ENCODE measurements around the gene DHX35.
"Not testable (repeated sequence)": the region's sequence is repeated elsewhere in the genome, so short reads cannot be mapped to it uniquely, and the experiment has no call there.

Gene DHX35

DNA sequence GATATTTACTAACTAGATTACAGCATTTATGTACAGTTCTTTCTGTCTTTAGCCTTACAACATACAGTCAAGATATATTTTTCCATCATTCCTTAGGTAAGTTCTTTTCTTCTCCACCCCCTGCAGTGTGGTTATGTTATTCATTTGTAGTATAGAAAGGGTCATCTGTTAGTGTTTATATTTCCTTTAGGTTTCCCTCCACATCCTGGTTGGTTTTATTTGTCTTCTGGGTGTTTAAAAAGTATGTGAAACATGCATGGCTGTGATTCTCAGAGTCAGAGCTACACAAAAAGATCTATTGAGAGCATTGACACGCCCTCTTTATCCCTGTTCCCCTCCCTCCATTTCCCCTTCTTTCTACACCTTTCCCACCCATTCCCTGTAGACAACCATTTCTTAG is 20.1 kb downstream of the DHX35 start:
- DNase-seq, result no peak

DNA sequence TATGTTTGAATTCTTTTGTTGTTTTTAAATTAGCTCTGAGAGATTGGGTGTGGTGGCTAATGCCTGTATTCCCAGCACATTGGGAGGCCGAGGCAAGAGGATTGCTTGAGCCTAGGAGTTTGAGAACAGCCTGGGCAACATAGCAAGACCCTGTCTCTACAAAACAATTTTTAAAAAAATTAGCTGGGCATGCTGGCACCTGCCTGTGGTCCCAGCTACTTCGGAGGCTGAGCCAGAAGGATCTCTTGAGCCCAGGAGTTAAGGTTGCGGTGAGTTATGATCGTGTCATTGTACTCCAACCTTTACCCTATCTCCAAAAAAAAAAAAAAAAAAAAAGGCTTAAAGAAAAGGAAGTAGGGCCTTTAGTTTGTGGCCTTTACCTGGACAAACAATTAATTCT is 22.9 kb downstream of the DHX35 start:
- no peak for DNase-seq

DNA sequence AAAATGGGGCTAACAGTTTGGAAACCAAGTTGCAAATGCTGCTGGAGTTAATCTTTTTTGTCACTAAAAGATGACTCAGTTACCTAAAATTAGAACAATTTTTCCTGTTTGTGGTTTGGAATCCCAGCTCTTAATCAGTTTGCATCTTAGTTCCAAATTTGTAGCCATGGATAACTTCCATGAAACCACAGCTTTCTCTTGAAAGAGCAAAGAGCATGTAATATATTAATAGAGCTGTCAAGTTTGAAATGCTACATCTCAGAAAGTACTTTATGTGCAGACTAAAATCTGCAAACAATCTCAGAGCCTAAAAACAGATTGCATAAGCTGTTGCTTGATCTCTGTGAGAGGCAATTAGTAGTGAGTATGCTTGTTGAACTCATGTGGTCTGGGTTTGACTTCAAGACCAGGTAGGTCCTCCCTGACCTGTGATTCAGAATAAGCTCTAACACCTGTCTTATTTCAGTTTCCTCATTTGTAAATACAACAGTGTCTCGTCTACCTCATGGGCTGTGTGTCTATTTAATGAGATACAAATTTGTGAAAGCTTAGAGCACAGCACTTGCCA is 23.5 kb downstream of the DHX35 start:
- no peak for DNase-seq

DNA sequence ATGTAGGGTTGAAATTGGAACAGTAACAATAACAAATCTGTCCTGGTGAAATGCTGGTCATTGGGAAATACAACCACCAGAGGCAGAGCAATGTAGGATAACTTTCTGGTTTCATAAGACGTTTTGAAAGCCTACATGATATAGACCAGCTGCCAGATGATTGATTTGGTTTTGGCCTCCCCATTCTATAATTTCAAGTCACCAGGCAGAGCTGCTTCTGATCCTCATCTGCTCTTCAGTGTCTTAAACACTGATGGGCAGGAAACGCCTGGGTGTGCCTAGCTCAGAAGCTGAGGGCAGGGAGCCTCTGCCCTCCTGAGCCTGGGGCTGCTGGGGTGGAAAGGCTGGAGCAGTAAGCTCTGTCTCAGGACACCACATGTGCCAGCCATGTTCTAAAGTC is 24.5 kb downstream of the DHX35 start:
- no peak for DNase-seq

DNA sequence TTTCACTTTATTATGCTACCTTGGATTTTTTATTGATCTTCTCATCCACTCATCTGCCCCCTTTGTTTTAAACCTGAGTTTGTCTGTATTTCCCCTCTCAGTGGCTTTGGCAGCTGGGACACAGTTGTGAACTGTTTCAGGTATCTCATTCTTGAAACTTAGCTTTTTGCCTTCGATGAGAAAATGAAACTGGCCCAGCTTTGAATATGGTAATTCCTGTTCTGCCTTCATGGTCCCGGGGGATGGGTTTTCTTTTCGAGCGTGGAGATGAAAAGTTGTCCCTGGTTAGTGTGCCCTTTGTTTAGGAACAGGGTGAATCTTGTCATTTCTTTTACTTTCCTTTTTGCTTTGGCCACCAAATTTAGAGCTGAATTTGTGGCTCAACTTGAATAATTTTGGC is 25.6 kb downstream of the DHX35 start:
- DNase-seq, result no peak

DNA sequence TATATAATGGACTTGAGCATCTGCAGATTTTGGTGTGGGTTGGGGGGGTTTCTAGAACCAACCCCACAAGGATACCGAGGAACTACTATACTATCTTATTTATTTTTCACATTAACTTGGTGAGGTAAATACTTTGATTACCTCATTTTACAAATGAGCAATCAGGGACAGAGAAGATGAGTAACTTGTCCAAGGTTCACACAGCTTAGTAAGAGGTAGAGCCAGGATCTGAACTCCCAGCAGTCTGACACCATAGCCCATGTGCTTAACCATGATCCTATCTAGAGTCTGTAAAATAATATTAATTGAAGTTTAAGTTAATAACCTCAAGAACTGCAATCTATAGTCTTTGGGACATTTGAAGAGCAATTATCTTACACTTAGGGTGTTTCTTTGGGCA is 28.6 kb downstream of the DHX35 start:
- no peak for DNase-seq

DNA sequence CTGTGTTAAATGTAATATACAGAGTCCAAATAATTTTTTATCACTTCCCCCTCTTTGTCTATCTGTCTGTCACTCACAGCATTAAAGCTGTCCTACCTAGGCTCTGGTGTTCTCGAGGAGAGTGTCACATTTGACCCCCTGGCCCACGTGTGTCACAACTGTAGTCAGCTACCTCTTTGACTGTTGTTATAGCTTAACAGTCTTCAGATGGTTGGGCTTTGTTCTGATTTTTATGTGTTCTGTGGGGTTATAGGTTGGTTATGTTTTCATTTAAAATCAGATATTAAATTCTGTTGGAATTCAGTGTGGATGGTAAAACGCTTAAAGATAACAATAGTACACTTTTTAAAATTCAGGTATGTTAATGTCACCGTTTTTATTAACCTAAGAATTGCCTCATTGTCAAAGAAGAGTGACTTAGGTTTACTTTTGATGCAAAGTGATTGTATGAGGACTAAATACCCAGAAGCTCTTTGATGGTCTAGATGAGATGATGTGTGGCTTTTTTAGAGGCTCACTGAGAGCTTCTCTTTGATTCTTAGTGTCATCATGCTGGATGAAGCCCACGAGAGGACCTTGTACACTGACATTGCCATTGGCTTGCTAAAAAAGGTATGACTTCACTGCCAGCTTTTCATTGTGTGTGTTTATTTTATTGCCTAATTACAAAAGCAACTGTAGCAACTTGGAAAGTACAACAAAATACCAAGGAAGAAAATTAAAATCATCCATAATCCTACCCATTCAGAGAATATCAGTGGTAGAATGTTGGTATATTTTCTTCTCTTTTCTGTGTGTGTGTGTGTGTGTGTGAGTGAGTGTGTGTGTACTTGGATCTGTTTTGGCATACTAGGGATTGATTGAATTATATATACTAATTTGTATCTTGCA is 29.9 kb downstream of the DHX35 start:
- DNase-seq, result no peak

DNA sequence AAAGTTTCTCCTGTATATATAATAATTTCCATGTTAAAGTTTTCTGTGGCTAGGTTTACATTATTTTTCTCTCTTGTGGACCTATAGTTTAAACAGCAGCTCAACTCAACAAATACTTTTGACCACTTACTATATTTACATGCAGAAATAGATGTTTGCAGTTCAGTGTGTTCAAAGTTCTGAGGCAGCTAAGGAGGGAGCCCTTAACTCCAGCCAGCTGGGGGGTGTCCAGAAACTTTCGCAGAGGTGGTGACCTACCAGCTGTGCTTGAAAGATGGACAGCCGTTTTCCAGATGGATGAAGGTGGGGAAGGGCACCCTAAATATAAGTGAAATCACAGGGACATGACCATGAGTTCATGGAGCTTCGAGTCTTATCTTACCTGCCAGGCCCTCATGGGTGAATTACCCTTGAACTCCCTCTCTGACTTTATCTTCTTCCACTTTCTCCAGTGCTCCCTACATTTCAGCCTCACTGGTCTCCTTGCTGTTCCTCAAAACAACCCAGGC is 33.4 kb downstream of the DHX35 start:
- no peak for DNase-seq

DNA sequence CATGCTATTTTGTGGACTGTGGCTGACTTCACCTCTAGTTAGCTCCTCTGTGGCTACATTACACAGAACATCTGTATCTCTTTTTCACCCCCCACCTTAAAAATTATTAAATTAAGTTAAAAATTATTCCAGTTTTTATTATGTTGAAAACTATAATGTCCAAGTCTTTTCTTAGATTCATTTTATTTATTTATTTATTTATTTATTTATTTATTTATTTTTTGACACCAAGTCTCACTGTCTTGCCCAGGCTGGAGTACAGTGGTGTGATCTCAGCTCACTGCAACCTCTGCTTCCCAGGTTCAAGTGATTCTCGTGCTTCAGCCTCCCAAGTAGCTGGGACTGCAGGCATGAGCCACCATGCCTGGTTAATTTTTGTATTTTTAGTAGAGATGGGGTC is 34.7 kb downstream of the DHX35 start:
- not testable (repeated sequence) for DNase-seq

DNA sequence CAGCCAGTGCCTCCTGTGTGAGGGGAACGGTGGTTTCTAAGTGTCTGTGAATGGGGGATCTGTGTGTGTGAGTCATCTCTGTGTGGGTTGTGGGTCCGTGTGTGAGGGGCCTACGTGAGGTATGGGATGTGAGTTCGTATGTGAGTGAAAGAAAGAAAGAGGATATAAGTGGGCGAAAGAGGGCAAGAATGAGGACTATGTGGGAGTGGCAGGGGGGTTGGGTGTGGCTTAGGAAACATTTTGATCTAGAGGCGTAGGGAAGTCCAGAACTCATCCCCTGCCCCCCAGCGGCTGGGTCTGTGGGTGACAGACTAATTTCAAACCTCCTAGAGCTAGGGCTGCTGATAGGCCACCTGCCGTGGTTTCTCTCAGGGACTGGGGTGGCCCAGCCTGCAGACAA is 35.5 kb downstream of the DHX35 start:
- DNase-seq, result peak; percentile 75 to 84

DNA sequence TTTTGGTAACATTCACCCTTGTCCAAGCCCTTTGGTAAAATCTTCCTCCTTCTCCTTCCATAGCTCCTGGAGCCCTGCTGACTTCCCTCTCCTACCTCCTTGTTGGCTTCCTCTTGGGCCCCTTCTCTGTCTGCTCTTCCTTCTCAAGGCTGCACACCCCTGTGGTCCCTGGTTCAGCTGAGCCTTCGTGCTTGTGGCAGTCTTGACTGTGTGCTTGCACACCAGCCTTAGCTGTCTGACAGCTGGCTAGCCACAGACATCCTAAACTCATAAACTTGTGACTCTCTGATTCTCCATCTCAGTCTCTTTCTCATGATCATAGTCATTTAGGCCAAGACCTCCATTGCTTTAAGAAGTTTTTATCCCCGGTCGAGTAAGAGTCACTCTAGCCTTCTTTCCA is 37.1 kb downstream of the DHX35 start:
- DNase-seq, result no peak

DNA sequence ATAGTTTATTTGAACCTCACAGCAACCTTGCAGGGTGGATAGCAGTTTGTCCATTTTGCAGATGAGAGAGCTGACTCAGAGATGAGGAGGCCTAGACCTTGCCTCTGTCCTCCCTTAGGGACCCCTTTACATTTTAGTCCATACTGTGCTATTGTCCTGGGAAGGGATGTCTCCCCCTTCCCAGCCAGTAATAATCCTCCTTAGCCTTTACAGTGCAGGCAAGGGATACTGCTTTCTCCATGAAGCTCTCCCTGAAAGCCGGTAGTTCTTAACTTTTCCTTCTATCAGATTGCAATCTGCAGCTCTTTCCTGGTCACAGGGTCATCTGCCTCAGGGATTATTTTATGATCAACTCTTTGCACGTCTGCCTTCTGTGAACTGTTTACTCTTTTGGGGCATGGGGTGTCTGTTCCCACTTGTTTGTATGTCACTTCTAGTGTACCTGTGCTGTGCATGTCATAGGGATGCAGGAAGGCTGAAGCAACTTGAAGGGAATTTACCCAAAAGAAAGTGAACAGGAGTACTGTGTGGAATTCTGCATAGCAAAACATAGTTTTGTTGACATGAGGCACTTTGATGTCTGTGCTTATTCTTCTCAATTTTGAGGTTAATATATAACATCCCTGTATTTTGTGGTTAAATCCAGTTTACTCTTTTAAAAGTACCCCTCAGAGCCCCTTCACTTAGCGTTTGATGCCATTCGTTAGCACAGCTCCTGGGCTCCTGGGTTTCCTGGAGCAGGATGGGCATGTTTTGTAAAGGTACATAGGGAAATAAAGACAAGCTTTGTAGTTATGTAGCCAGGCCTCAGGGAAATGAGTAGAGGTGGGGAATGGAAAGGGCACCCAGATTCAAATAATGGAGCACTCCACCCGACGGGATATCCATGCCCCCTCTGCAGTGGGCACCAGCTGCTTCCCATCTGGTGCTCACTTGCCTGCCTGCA is 38.1 kb downstream of the DHX35 start:
- no peak for DNase-seq

DNA sequence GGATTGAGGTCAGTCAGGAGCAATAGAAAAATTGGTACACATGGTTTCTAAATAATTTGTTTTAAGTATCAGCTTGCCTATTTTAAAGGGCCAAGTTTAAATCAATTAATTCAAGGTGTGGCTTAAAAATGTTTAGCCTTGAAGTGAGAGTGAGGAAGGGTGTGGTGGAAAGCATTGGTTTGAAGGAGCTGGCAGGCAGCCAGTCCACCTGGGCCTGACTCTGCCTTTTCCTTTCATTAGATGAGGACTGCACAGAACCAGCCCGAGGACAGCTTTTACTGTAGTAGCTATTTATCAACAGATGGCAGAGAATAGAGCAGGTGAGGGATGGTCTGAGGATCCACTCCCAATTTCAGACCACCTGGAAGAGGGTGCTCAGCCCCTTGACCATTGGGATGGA is 42.4 kb downstream of the DHX35 start:
- DNase-seq, result no peak

DNA sequence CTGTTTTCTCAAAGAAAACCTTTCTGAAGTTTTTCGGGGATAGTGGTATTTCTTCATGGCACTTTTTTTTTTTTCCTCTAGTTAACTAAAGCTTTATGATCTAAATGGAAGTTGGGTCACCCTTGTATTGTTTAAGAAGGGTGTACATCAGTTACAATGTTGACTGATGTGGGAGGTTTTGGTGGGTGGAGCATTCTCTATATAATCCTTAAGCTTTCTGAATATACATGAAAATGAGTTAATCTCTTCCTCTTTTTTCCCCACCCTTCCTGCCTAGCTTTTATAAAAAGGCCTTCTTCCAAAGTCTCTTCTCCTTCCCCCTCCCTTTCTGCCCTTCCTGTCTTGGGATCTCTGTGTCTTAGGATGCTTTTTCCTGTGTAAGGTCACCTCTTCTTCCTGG is 47.2 kb downstream of the DHX35 start:
- DNase-seq, result no peak

DNA sequence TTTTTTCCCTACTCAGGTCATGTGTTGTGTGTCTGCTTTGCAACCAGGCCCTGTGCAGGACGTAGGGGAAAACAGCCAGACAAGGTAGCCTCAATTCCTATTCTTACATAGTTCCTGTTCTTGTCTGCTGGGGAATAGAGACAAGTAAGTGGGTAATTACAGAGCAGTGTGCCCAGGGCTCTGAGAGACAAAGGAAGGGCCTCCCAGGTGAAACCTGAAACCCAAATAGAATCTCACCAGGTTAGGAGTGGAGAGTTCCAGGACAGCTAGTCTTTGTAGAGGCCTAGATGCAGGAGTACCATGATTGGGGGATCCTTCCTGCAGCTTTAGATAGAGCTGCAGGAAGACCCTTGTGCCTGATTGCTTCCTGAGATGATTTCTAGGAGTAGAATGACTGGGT is 48.4 kb downstream of the DHX35 start:
- DNase-seq, result no peak

DNA sequence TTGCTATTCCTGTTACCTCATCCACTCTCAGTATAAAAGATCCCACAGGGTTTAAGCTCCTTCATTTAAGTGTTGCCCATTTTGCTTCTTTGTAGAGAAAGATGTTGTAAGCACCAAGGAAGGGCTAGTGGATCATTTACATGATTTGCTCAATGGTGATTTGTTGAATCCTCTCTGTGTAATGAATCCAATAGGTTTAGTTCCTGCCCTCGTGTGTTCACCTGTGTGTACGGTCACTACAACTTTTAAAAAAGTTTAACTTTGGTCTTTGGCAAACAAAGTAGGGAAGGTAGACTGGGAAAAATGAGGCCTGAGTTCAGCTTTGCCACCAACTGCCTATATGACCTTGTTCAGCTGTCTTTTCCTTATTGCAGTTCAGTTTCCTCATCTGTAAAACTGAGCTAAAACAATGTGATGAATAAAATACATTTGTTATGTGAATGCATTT is 51.5 kb downstream of the DHX35 start:
- no peak for DNase-seq

DNA sequence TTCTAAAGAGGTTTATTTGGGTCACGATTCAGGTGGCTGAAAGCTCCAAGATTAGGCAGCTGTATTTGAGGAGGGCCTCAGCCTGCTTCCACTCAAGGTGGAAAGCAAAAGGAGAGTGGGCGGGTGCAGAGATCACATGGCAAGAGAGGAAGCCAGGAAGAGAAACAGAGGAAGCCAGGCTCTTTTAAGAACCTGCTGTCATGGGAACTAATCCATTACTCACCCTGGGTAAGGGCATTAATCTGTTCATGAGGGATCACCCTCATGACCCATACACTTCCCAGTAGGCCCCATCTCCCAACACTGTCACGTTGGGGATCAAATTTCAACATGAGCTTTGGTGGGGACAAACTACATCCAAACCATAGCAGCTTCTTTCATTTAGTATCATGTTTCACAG is 53.9 kb downstream of the DHX35 start:
- no peak for DNase-seq

DNA sequence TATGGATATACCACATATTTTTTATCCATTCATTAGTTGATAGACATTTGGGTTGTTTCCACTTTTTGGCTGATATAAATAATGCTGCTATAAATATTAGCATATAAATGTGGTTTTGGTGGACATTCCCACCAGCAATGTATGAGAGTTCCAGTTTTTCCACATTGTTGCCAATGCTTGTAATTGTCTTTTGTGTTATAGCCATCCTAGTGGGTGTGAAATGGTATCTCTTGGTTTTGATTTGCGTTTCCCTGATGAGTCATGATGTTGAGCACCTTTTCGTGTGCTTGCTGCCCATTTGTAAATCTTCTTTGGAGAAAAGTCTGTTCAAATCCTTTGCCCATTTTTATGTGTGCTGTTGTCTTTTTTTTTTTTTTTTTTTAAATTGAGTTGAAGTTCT is 54.4 kb downstream of the DHX35 start:
- DNase-seq, result no peak

DNA sequence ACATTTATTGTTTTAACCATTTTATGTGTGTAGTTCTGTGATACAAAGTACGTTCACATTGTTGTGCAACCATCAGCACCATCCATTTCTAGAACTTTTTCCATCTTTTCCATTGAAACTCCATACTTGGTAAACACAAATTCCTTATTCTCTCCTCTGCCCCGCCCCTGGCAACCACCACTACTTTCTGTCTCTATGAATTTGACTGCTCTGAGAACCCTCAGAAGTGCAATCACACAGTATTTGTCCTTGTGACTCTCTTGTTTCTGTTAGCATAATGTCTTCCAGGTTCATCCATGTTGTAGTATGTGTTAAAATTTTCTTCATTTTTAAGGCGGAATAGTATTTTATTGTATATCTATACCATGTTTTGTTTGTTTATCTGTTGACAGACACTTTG is 56.9 kb downstream of the DHX35 start:
- no peak for DNase-seq

DNA sequence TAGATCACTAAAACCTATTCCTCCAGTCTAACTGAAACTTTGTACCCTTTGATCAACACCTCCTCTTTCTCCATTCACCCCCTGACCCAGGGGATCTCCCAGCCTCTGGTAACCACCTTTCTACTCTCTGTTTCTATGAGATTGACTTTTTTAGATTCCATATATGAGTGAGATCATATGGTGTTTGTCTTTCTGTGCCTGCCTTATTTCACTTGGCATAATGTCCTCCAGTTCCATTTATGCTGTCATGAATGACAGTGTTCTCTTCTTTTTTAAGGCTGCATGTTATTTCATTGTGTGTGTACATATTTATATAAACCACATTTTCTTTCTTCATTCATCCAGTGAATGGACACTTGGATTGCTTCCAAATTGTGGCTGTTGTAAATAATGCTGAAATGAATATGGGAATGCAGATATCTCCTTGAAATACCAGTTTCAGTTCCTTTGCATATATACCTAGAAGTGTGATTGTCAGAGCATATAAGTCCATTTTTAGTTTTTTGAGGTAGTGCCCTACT is 57.7 kb downstream of the DHX35 start:
- DNase-seq, result peak; percentile 33 to 61

DNA sequence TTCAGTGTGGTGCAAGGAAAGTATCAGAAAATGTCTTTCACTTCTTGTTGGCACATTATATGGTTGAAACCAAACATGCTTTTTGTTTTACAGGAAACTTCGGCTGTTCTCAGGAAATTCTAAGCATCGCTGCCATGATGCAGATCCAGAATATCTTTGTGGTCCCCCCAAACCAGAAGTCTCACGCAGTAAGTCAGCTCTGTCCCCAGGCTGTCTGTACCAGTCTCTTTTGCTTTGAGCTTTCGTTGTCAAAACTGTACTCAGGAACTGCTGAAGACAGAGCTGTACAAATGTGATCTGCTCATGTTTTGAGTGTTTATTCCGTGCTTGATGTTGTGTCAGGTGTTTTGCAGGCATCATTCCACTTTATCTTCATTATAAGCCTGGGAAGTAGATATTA is 59.6 kb downstream of the DHX35 start:
- peak in 1 of 2 experiments; percentile 34 for DNase-seq

DNA sequence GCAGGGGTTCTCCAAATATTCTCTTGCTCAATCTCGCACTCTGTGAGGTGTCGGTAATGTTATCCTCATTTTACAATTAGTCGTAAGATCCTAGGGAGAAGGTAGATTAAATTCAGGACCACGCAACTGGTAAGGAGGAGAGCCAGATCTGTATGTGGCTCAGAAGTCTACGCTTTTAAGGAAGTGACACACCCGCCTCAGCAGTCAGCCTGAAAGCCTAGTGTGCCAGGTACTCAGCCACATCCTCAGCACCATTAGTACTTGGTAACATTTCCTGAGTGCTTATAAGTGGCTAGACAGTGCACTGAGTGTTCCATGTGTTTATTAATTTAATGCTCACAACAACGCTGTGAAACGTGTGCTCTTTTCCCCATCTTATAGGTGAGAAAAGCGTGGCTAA is 63.7 kb downstream of the DHX35 start:
- peak in 1 of 2 experiments; percentile 40 for DNase-seq

DNA sequence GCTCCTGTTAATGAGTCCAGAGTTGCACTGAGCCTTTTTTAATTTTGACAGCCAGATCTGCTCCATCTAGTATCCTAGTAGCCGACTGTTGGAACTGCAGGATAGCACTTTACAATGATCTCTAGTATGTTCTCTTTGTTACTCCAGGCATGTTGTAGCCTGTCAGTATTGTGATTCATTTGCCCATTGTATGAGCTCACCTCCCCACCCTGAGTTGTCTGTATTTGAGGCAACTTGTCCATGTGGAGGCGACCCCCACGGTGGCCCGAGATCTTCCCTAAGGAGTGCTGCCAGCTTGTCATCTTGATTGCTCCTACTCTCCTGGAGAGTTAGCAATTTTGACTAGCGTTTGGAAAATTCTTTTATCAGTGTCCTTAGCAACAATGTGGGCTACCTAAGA is 67.2 kb downstream of the DHX35 start:
- no peak for DNase-seq
